UCSD-AML1 (cell line): ENCODE measurements around the gene SPPL2C.

Experiments
- DNase-seq: peaks from one replicate; lab custom pipeline; 2025; ENCODE audit not compliant: unreplicated experiment; lab: John Stamatoyannopoulos, UW

The SPPL2C gene

DNA sequence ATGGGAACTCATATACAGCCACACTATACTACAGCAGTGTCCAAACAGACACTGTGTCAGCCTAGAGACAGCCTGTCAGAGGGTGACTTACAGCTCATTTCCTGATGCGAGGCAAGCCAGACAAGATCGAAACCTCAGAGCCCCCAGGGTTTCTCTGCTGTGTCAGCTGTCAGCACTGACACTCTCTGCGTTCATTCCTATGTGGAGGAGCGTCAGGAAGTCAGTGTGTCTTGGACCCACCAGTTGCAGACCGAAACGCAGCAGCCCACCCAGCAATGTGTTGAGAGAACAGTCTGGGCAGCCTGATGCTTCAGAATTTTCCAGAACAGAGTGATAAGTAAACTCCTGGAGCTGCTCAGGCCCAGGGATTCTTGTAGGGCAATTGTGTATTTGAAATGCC, 29.0 kb downstream of the SPPL2C start:
- DNase-seq, result no peak

DNA sequence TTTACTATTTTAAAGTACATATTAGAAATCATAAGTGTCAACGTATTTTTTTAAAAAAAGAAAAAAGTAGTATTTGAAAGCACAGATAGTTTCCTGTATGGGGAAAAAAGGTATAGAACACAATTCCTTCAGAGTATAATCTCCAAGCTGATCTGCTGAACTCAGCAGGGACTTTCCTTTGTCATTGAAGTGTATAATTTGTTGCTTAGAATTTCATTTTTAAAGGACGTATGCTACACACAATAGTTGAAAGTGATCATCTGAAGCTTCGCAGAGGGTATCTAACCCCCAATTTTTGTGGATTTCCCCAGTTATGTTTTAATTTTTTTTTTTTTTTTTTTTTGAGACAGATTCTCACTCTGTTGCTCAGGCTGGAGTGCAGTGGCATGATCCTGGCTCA, 29.5 kb downstream of the SPPL2C start:
- DNase-seq, result no peak

DNA sequence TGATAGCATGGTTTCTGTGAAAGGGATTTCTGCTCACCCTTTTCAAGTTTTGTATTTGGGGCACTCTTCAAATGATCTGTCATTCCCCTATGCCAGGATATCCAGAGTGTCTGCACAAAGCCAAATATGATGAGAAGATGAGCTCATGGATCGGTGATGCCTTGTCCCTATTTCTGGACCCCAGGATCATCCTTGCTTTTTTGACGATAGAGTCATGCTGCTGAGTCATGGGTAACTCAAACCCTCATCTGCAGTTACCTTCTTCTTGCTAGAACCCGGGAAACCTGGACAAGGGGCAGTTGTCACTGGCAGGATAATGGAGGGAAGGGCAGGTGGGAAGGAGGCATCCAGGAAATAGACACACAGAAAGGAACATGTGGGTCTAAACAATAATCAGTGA, 31.9 kb downstream of the SPPL2C start:
- DNase-seq, result no peak

DNA sequence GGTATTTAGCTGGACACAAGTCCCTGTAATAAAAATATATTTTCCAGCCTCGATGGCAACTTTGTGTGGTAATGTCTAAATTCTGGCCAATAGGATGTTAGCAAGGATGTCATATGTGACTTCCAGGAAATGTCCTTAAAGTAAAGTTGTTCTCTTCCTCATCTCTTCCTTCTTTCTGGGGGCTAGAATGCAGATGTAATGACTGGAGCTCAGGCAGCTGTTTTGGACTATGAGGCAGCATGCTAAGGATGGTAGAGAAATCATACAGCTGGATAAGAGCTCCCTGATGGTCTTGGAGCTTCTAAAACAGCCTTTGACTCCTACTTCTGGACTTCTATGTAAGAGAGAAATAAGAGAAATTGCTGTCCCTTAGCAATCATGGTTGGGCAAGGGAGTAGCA, 32.8 kb downstream of the SPPL2C start:
- DNase-seq, result no peak

DNA sequence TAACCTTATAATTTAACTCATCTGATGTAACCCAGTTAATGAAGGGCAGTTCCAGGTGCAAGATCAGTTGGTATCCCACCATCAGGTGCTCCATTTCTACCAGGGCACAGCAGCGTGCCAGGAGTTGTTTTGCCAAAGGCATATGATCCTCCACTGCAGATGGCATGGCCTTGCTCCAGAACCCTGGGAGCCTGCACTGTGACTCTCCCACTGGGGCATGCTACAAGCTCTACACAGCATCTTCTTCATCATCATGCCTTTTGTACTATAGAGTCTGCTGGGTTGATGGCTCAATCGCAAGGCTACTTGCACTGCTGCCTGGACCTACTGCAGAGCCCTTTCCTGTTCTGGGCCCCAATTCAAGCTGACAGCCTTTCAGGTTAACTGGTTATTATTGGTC, 38.4 kb downstream of the SPPL2C start:
- DNase-seq, result no peak

DNA sequence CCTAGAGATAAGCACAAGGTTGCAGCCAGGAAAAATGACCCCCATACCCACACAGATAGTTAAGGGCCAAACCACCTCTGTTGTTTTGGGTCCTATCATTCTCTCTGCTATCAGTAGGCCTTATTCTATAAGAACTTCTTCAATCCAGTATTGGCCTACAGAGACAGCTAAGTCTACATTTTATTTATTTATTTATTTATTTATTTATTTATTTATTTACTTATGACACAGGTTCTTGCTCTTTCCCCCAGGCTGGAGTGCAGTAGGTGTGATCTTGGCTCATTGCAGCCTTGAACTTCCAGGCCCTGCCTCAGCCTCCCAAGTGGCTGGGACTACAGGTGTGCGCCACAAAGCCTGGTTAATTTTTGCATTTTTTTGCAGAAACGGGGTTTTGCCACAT, 42.2 kb downstream of the SPPL2C start:
- DNase-seq, result no peak

DNA sequence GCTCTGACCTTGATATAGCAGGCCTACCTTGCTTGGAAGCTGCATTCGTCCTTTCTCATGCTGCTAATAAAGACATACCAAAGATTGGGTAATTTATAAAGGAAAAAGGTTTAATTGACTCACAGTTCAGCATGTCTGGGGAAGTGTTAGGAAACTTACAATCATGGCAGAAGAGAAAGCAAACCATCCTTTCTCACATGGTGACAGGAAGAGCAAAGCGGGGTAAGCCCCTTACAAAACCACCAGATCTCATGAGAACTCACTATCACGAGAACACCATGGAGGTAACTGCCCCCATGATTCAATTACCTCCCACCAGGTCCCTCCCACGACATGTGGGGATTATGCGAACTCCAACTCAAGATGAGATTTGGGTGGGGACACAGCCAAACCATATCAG, 43.7 kb downstream of the SPPL2C start:
- no peak for DNase-seq

DNA sequence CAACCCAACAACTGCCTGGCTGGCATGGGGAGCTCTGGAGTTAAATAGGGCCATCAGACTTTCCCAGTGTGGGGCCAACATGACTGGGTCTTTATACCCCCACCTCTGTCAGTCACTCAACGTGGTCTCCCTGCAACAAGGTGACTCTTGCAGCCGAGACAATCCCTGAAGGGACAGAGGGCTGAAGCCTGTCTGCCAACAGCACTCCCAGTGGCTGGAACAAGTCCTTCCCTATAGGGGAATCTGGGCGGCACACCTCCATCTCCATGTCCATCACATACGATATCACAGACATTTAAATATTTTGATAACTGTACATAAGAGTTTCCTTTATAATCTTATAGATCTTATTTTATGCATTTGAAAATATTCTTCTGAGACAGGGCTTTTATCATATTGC, 44.9 kb downstream of the SPPL2C start:
- no peak for DNase-seq

DNA sequence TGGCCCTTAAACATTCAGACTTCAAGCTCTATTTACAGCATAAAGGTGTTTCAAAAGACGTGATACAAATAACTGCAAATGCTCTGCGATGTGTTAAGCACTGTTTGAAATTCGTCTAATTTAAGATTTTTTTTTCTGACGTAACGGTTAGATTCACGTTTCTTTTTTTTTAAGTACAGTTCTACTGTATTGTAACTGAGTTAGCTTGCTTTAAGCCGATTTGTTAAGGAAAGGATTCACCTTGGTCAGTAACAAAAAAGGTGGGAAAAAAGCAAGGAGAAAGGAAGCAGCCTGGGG, 49.0 kb downstream of the SPPL2C start:
- DNase-seq, result no peak

DNA sequence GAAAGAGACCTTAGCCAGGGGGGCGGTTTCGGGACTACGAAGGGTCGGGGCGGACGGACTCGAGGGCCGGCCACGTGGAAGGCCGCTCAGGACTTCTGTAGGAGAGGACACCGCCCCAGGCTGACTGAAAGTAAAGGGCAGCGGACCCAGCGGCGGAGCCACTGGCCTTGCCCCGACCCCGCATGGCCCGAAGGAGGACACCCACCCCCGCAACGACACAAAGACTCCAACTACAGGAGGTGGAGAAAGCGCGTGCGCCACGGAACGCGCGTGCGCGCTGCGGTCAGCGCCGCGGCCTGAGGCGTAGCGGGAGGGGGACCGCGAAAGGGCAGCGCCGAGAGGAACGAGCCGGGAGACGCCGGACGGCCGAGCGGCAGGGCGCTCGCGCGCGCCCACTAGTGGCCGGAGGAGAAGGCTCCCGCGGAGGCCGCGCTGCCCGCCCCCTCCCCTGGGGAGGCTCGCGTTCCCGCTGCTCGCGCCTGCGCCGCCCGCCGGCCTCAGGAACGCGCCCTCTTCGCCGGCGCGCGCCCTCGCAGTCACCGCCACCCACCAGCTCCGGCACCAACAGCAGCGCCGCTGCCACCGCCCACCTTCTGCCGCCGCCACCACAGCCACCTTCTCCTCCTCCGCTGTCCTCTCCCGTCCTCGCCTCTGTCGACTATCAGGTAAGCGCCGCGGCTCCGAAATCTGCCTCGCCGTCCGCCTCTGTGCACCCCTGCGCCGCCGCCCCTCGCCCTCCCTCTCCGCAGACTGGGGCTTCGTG, 49.5 kb downstream of the SPPL2C start, which contains the start of gene MAPT:
TSS of gene MAPT (plus strand) at position 533 of the 763 bp plus-strand sequence. CDS start 67,784 bp downstream, outside the sequence.
- peak; percentile 83 for DNase-seq

DNA sequence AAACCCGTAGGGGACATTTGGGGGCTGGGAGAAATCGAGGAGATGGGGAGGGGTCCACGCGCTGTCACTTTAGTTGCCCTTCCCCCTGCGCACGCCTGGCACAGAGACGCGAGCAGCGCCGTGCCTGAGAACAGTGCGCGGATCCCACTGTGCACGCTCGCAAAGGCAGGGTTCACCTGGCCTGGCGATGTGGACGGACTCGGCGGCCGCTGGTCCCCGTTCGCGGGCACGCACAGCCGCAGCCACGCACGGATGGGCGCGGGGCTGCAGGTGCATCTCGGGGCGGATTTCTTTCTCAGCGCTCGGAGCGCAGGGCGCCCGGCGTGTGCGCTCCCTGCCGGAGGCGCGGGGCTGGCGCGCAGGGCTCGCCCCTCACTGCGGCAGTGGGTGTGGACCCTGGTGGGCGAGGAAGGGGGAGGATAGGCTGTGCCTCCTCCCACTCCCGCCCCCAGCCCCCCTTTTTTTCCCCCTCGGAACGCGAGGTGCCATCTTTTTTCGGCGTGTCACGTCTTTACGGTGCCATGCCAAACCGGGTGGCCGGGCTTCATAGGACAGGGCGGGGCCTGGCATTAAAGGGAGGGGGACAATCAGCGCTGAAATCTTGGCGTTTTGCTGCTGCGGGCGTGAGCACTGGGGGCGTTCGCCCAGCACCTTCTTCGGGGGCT, 50.8 kb downstream of the SPPL2C start:
- DNase-seq, result no peak

DNA sequence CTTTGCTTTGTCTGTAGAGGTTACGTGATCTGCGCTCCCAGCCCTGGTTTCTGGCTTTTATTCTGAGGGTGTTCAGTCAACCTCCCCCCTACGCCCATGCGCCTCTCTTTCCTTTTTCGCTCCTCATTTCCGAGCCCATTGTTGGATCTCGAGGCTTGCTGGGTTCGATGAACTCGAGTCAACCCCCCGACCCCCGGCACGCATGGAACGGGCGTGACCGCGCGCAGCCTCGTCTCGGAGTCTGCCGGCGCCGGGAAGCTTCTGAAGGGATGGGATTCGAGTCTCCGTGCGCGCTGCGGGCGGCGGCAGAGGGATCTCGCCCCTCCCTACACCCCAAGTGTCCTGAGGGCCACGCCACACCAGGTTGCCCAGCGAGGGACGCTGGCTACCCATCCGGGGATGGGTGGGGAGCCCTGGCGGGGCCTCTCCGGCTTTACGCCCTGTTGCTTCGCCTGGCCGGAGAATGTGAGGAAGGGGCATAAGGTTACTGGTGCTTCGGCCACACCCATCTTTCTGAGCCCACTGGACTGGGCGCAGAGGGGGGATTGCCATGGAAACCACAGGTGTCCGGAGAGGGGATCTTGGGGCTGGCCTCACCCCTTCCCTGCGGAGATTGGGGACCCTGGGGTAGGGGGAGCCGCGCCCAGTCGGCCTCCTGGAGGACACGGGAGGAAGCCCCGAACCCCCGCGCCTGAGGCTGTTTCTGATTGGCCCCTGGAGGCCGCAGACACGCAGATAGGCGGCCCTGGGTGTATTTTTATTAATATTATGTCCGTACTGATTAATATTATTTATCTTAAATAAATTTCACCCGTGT, 51.5 kb downstream of the SPPL2C start:
- DNase-seq, result no peak
